HG03095 (cell line): ENCODE results near the gene PKN2.
"Not testable (repeated sequence)": the region's sequence is repeated elsewhere in the genome, so short reads cannot be mapped to it uniquely, and the experiment has no call there.

ENCODE experiments used
- ATAC-seq: cut with Tn5 transposase; IDR thresholded peaks from one replicate; pipeline ENCODE4 v1.9.1; 2021; ENCODE audit warnings: moderate library complexity; ENCODE audit not compliant: unreplicated experiment

Gene PKN2

GRCh38 chr1:88678405-88678804, 5.7 kb upstream of the PKN2 start:
- ATAC-seq, result no peak

- ATAC-seq, result no peak
These were observed 3.6 kb upstream of the PKN2 start for GRCh38 chr1:88680471-88680870.

- ATAC-seq, result no peak
These were observed 3.0 kb upstream of the PKN2 start for GRCh38 chr1:88680911-88681622.

- ATAC-seq, result peak; percentile 41
These were observed 597 bp downstream of the PKN2 start for GRCh38 chr1:88684482-88685258.

- peak; percentile 0 for ATAC-seq
These were observed 1.2 kb downstream of the PKN2 start for GRCh38 chr1:88685259-88685620.

- no peak for ATAC-seq
These were observed 7.5 kb downstream of the PKN2 start for GRCh38 chr1:88691540-88691939.

GRCh38 chr1:88695781-88696180, 11.7 kb downstream of the PKN2 start:
- ATAC-seq, result no peak

- ATAC-seq, result no peak
These were observed 13.4 kb downstream of the PKN2 start for GRCh38 chr1:88697503-88697902.

GRCh38 chr1:88698140-88698539, 14.1 kb downstream of the PKN2 start:
- no peak for ATAC-seq

GRCh38 chr1:88698764-88699163, 14.7 kb downstream of the PKN2 start:
- no peak for ATAC-seq

- ATAC-seq, result no peak
These were observed 16.4 kb downstream of the PKN2 start for GRCh38 chr1:88700425-88701013.

- peak; percentile 91 for ATAC-seq
These were observed 17.2 kb downstream of the PKN2 start for GRCh38 chr1:88701275-88701674.

GRCh38 chr1:88701793-88702192, 17.7 kb downstream of the PKN2 start:
- ATAC-seq, result not testable (repeated sequence)

- no peak for ATAC-seq
These were observed 23.9 kb downstream of the PKN2 start for GRCh38 chr1:88708011-88708410.

GRCh38 chr1:88712907-88713306, 28.8 kb downstream of the PKN2 start:
- ATAC-seq, result not testable (repeated sequence)

- not testable (repeated sequence) for ATAC-seq
These were observed 32.5 kb downstream of the PKN2 start for GRCh38 chr1:88716571-88716970.

- no peak for ATAC-seq
These were observed 38.4 kb downstream of the PKN2 start for GRCh38 chr1:88722492-88722891.

GRCh38 chr1:88726697-88727096, 42.6 kb downstream of the PKN2 start:
- no peak for ATAC-seq

GRCh38 chr1:88727205-88727604, 43.1 kb downstream of the PKN2 start:
- no peak for ATAC-seq

- ATAC-seq, result no peak
These were observed 45.2 kb downstream of the PKN2 start for GRCh38 chr1:88729297-88729696.

GRCh38 chr1:88730132-88730675, 46.1 kb downstream of the PKN2 start:
- no peak for ATAC-seq

GRCh38 chr1:88730995-88731394, 46.9 kb downstream of the PKN2 start:
- no peak for ATAC-seq
